Measurements from ENCODE around the gene RAB14.

Gene RAB14

DNA sequence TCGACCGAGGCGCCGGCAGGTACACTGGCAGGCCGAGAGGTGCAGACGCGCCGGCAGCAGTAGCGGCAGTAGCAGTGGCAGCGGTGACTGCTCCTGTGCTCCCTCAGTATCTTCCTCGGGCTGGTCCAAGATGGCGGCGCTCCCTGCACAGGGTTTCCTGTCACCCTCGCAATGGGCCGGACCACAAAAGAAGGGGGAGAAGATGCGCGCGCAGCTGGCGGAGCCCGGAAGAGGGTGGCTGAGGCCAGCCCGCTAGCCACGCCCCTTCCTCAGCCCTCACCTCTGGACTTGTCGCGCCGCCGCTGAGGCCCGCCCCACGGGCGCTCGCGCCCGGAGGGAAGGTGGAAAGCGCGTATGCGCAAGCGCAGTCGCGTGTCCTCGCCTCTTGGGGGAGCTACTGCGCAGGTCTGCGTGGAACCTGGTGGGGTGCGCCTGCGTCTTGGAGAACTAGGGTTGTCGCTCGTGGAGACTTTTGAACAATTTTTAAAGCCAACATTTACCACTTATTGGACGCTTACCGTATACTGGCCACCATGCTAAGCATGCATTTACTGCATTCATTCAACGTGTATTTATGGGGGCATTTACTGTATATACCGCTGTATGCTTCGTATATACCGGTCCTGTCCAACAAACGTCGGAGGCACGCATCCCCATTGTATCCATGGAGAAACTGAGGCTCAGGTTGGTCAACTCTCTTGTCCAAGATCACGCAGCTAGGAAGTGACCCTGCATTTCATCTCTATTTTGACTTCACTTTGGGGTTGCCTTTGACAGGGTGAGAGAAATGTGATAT is at the start of gene RAB14:
Gene RAB14, minus strand, starts transcription at position 132 of the 796 bp plus-strand sequence. CDS start 8,457 bp downstream, outside the sequence.
- DNase-seq = peak; percentile 72

DNA sequence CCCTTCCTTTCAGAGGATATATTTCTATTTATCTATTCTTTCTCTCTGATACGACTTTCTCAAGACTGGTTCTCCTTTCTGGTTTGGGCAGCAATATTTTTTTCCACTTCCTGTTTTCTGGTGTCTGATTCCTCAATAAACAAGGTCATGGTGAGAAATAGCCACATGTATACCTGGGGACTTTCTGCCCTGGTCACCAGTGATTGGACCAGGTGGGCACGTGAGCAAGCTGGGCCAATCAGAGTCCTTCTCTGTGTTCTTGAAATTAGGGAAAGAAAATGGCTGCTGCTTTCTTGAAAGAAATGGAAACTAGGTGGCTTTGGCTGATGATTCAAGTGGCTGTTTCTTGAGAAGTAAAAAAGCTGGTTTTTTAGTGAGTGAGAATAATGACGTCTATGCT is 47.9 kb upstream of the RAB14 start:
- DNase-seq = no peak

DNA sequence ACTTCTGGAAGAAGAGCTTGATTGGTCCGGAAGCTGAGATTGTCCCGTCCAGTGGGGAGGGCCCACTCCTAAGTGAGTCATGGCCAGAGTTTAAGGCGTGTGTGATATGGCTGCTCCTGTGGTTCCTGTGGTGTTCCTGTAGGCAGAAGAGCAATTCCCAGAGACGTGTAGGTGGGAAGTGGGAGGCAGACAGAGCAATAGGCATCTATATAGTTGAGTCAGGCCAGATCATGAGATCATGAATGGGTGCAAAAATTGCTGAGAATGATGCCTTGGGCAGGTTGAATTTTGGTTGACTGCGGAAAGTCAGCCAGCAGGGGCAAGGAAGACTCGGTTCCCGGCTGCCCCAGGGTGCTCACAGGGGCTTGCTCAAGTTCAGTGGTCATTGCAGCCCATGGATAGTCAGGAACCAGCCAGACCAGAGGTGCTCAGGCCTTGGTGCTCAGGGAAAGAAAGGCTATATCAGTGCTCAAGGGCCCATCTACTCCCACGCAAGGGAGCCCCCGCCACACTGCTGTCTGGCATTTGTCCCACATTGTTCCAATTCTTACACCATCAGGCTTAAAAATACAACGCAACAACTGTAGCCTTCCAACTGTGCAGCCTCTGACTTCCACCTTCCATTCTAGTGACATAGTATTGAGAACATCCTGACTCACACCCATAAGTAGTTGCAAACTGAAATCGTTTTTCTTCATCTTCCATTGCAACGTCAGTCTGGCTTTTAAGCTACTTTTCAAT is 45.3 kb upstream of the RAB14 start:
- no peak for DNase-seq

DNA sequence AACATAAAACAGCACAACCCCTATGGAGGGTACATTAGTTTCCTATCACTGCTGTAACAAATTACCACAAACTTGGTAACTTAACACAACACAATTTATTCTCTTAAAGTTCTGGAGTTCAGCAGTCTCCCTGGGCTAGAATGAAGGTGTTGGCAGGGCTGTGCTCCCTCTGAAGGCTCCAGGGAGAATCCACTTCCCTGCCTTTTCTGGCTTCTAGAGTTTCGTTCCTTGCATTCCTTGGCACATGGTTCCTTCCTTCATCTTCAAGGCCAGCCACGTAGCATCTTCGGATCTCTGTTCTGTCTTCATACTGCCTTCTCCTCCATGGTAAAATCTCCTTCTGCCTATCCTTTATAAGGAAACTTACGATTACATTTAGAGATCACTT is 41.3 kb upstream of the RAB14 start:
- DNase-seq = no peak

DNA sequence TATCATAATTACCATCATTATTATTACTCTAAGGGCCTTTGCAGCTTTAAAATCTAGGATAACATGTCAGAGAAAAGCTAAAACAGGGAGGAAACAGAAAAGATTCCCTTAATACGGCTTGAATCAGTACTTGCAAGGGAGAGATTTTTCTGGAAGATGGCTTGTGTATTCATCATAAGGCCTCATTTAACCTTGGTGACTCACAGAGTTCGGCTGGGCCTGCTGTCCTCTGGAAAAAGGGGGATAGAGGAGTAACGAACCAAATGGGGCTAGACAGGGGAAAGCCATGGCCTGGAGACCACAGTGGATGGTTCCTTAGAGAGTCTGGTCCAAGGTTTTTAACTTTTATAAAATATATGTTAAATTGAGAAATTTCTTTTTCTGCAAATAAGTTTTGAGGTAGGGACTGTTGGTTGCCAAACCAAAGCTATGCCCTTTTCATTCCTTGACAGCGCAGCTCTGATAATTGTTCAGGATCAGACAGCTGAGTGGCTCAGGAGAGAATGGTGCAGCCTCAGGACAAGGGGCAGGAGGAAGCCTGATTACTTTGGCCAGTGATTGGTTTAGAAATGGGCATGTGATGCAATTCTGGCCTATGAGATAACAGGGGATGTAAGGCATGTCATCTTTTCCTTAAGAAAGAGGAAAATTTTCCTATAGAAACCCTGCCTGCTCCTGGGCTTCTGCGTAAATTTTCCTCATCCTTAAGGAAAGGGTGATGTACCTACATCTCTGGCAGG is 40.7 kb upstream of the RAB14 start:
- DNase-seq = no peak

DNA sequence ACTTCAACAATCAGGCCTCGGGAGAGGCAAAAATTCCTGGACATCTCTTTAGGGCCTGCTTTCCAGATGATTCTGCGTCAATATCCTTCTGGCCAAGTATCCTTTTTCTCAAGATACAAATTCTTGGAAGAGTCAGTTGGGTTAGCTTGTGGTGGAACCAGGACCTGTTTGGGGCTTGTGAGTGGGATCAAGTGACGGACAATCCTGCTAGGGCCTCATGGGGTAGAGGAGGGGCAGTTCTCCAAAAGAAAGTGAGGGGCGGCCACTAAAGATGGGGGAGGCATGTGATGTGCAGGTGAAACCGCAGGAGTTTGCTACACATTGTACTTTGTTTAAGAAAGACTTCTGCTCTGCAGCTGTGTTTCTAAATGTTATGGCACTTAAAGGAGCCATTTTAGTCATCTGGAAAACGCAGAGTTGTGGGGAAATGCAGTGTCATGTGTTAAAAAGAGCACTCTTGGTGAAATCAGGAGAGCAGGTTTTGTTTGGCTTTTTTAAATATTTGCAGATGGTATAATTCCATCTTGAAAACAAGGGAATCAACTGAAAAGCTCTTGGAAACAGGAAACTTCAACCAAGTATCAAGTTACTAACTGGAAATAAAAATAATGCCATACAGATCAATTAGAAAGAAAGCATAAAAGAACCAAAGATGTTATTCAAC is 38.9 kb upstream of the RAB14 start:
- DNase-seq = no peak

DNA sequence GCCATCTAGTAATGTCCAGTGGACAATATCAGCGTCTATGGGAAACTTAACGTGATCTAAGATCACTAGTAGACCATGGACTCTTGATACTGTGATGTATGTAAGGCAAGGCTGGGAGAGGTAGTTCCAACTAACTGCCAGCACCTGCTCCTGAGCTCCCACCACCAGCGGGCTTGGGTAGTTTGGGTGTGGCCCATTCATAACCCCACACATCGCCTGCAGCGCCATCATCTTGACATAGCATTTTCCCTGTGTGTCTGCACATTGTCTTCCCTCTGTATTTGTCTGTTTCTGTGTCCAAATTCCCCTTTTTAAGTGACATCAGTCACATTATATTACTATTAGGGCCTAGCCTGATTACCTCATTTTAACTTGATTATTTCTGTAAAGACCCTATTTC is 38.2 kb upstream of the RAB14 start:
- DNase-seq = no peak

DNA sequence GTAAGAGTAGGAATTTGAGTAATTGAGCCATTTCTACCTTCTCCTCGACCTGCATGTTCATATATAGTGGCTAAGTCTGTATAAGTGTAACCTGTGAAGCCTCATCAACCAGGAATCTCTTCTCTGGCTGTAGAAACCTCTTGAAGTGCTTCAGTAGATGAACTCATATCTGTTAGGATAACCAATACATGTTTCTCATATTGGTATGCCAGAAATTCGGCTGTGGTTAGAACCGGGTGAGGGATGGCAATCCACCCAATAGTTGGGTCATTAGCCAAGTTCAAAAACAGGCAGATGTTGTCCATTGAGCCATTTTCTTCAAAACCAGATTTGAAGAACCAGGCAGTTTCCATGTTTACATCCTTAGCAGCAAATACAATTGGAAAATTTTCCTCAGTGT is 37.4 kb upstream of the RAB14 start:
- DNase-seq = no peak

DNA sequence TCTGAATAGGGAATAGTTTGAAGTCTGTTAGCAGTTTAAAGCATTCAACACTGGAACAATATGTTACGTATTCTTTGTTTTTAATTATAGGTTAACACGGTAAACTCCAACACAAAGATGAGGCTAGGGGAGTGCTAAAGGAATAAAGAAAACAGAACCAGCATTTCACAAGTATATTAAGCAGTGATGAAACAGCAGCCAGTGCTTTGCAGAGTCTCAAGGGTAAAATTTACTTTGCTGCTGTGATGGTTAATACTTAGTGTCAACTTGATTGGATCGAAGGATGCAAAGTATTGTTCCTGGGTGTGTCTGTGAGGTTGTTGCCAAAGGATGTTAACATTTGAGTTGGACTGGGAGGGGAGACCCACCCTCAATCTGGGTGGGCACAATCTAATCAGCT is 36.2 kb upstream of the RAB14 start:
- DNase-seq = no peak

DNA sequence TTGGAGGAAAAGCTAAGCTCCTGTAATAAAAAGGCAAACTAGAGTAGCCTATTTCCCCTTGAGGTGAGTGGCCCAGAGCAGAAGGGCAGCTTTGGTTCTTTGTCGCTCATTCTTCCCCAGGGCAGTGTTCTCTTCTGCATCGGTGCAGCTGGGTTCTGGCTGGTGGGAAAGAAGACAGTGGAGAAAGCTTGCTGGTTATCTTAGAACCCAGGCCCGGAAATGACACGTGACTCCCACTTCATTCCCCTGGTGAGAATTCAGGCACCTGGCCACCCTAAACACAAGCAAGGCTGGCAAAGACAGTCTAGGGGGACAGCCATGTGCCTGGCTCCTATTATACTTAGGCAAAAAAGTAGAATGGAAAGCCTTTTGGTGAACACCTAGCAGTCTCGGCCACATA is 33.8 kb upstream of the RAB14 start:
- DNase-seq = no peak

DNA sequence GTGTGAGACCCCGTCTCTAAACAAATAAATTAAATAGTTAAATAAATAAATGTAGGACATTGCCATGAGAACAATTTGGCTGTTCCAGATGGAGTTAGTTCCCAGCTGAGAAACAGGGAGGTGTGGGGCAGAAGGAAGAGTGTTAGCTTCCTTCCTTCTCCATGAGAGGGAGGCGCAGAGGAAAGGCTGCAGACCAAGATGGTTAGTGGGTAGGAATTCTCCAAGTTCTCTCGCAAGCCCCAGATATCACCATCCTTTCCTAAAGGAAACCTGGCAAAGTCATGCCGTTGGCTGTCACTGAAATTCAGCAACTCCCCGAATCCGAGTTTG is 33.1 kb upstream of the RAB14 start:
- no peak for DNase-seq

DNA sequence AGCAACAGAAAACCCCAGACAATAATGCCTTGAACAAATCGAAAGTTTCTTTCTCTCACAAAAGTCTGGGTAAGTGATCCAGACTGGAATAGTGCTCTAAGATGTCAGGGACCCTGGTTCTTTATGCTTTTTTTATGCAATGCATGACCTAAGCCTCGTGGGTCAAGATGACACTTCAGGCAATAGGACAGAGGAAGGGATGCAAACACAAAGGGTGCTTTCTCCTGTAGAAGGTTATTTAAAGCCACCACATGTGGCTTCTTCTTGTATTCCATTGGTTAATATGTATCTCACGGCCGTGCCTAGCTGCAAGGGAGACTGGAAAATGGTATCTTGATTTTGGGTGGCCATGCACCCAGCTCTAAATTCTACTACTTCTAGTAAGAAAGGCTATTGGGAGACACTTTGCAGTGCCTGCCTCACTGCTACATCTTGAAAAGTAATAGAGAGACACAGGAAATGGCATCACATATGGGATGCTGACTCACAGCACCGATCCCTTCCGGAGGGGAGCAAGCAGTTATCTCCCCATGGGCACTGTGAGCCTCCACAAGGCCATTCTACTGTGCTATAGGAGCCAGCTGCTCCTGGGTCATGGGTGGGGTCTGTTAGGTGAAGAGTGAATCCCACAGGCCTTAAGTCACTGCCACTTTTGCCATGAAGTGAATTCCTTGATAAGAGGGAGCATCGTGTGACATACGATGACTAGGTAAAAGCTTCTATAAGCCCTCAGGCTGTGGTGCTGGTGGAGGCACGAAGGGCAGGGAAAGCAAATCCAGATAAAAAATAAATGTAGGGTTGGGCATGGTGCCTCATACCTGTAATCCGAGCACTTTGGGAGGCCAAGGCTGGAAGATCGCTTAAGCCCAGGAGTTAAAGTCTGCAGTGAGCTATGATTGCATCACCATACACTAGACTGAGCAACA is 32.5 kb upstream of the RAB14 start:
- no peak for DNase-seq

DNA sequence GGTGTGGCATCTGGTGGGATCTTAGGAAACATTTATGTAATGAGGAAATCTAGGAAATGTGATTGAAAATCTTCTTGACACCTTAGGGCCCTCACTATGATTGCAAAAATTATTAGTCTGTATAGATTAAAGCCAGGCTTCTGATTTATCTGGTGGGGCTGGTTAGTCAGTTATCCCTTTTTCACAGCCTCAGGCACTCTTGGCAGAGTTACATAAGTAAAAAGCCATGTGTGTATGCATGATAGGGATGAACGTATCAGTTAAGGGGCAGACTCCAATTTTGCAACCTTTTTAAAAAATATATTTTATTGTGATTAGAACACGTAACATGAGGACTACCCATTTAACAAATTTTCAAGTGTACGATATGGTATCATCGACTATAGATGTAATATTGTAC is 30.6 kb upstream of the RAB14 start:
- DNase-seq = no peak

DNA sequence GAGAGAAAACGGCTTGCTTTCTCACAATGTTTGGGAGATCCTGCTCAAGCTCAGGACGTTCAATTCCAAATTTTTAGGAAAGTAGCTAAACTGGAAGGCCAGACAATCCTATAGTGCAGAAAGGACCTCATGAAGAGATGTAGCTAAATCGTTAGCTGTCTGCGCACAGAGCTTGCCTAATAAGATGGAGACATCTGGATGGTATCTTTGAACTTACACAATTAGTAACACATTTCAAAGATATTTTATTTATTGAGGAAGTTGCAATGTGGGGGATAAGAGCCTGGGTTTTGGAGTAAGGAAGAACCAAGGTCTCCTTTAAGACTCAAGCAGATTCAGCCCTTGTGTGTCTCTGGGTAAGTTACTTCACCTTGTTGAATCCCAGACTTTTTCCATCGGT is 28.6 kb upstream of the RAB14 start:
- no peak for DNase-seq

DNA sequence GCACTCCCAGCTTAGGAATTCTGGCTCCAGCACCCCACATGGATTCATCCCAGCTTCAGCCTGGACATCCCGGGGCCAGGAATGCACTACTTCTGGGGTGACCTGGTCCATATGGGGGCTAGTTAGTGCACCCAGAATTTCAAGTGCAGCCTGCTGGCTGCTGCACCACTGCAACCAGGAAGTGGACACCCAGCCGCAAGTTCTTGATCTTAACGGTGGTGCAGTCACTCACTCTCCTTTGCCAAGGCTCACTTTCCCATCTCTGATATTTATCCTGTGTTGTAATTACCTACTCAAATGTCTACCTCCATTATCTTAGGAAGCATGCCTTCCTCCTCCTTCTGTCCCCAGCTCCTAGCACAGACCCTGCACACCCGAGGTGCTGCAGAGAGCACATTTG is 26.2 kb upstream of the RAB14 start:
- DNase-seq = no peak

DNA sequence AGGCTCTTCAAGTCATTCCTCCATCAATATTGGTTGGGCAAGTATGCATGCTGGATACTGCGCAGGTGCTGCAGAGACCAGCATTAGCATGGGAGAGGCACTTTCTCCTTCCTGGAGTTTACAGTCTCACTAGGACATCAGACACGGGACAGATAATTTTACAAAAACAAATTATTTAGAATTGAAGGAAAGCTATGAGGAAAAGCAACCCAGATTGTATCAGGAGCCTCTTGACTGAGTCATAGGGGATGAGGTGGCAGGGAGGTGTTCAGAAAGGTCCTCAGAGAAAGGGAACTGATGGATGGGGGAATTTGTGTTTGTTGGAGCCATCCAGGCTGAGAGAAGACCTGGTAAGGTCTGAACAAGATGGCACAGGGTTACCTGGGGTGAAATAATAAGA is 24.5 kb upstream of the RAB14 start:
- no peak for DNase-seq

DNA sequence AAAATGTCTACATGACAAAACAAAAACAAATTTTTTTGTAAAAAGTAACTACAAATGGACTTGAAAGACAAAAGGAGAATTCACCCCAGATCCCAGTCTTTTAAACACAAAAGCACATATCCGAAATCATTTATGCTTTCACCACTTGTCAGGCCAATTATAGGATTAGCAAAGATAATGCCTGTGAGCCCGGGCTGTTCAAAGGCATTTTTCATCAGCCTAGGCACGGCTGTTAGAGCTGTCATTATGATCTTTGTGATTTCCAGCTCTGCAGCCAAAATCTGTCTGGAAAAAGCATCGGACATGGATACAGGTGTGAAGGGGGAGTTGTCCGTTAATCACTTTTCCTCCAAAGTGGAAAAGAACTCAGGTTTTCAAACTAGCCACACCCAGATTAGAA is 23.6 kb upstream of the RAB14 start:
- DNase-seq = no peak

DNA sequence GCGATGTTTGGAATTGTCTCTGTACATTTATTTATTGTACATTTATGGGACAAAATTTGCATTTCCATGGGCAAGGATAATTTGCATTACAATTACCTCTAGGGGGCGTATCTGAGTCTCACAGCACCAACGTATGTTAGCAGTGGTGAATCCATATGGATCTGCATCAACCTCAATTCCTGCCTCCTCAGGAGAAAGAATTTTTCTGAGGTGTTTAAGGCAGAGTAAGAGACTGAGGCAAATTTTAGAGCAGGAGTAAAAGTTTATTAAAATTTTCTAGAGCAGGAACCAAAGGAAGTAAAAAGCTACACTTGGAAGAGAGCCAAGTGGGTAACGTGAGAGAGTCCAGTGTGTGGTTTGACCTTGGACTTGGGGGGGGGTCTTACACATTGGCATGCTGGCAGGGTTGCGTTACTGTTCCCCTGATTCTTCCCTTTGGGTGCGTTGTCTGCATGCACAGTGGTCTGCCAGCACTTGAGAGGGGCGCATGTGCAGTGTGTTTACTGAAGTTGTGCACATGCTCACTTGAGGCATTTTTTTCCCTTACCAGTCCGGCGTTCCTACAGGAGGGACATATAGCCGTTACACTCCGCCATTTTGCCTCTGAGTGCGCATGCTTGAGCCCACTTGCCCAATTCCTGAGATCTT is 21.0 kb upstream of the RAB14 start:
- DNase-seq = no peak

DNA sequence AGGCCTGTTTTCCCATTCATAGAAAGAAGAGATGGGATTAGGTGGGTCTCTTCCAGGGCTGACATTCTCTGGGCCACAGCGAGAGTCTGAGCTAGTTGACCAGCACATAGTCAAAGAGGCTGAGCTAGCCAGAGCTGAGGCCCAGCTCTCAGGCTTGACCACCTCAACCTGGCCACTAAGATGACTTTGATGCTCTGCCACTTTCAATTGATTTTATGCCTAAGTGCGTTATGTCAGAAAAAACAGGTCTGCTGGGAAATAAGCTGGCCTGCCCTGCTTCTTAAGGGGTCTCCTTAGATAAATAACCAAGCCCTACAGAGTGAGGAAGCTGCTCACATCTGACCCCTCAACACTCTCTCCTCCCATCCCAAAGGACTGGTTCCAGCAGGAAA is 20.0 kb upstream of the RAB14 start:
- no peak for DNase-seq

DNA sequence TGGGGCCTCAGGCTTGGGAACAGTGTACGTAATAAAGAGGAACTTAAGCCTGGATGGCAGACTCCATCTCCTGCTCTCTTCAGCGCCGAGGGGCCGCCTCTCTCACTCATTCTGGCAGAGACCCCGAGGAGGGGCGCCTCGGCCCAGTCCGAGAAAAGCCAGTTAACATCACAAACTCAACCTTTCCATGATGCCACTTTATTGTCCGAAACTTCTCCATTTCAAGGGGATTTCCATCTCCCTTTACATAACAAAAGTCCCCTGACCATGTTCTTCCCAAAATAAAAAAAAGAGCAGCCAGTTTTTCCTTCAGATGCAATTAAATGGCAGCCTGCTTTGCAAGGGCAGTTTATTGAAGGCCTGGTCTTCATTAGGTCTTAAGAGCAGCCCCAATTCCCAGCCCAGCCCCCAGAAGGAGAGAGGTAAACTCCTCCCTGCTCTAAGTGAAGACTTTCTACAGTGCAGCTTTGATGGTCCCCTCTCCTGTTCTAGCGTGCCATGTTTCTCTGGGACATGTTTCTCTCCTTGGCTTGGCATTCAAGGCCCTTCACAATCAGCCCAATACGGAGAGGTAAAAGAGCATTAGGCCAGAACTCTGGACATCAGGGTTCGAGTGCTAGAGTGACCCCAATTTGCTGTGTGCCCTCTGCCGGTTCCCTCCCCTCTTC is 19.5 kb upstream of the RAB14 start:
- DNase-seq = no peak

DNA sequence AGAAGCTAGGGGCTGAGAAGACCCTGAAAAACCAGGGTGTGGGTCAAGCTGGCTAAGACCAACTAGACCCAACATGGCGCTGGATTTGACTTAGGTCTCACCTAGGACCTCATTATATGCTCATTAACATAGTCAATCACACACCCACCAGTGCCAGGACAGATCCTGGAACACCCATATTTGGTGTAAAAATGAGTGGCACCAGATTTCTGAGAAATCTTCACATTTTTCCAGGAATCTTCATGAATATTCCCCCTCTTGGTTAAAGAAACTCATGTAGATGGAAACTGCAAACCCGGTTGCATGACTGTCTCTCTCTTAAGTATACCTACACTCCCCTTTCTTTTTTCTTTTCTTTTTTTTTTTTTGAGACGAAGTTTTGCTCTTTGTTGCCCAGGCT is 17.9 kb upstream of the RAB14 start:
- DNase-seq = no peak
